GM21360 (cell line): Measurements from ENCODE around the gene RNF144A.
A peak's percentile ranks its signal among the peaks of the same experiment; 100 is the strongest.

ENCODE experiments used
- ATAC-seq: cut with Tn5 transposase; IDR thresholded peaks from one replicate; pipeline ENCODE4 v1.9.1; 2021; ENCODE audit warnings: mild to moderate bottlenecking, moderate library complexity; ENCODE audit not compliant: unreplicated experiment

The RNF144A gene

GRCh38 chr2:6906165-6906741 lies 11.0 kb upstream of the RNF144A start:
- no peak for ATAC-seq

GRCh38 chr2:6908291-6908690 lies 8.9 kb upstream of the RNF144A start:
- no peak for ATAC-seq

- peak; percentile 97 for ATAC-seq
Observed at GRCh38 chr2:6909431-6910385, 7.5 kb upstream of the RNF144A start.

GRCh38 chr2:6911721-6912120 lies 5.5 kb upstream of the RNF144A start:
- no peak for ATAC-seq

GRCh38 chr2:6913415-6914157 lies 3.6 kb upstream of the RNF144A start:
- ATAC-seq = no peak

GRCh38 chr2:6914828-6915227 lies 2.4 kb upstream of the RNF144A start:
- no peak for ATAC-seq

- no peak for ATAC-seq
Observed at GRCh38 chr2:6915399-6915798, 1.8 kb upstream of the RNF144A start.

- ATAC-seq = no peak
Observed at GRCh38 chr2:6916224-6916623, 988 bp upstream of the RNF144A start.

- ATAC-seq = no peak
Observed at GRCh38 chr2:6916736-6917070, 509 bp upstream of the RNF144A start.

GRCh38 chr2:6917761-6918421 lies 679 bp downstream of the RNF144A start:
- no peak for ATAC-seq

- no peak for ATAC-seq
Observed at GRCh38 chr2:6919901-6920742, 2.9 kb downstream of the RNF144A start.

GRCh38 chr2:6920743-6921064 lies 3.5 kb downstream of the RNF144A start:
- no peak for ATAC-seq

GRCh38 chr2:6921321-6921922 lies 4.2 kb downstream of the RNF144A start:
- ATAC-seq = no peak

GRCh38 chr2:6922201-6922656 lies 5.0 kb downstream of the RNF144A start:
- ATAC-seq = no peak

- no peak for ATAC-seq
Observed at GRCh38 chr2:6923319-6923718, 6.1 kb downstream of the RNF144A start.

- no peak for ATAC-seq
Observed at GRCh38 chr2:6924101-6924923, 7.1 kb downstream of the RNF144A start.

- ATAC-seq = no peak
Observed at GRCh38 chr2:6924924-6925409, 7.8 kb downstream of the RNF144A start.

- no peak for ATAC-seq
Observed at GRCh38 chr2:6926071-6926732, 9.0 kb downstream of the RNF144A start.
